Measurements from ENCODE around the gene C16orf89. TPM values are rescaled to one million over a fixed set of nuclear protein-coding genes. Genes with fewer than 3 reads are reported as not detected.
"Not testable (repeated sequence)": the region's sequence is repeated elsewhere in the genome, so short reads cannot be mapped to it uniquely, and the experiment has no call there.

C16orf89 gene
- polyA plus RNA-seq, 1 donor (not counting 4 experiments of a cell fraction or from before 2014, with no cell fraction given) = not detected

- FAIRE-seq = no peak
Observed at GRCh38 chr16:5108505-5109158, 42.9 kb upstream of the C16orf89 start.

GRCh38 chr16:5105039-5105438, 39.3 kb upstream of the C16orf89 start:
- H3K4me1 ChIP-seq (ENCODE audit: control insufficient read depth, extremely low read depth, insufficient read depth, low read length); dilution Hi-C loops (cut with MboI; ENCODE audit: extremely low pct_ligation_motif_present, low sequenced_read_pairs); H3K9ac ChIP-seq (ENCODE audit: control insufficient read depth, extremely low read depth, insufficient read depth, low read length); DNase-seq (ENCODE audit: low read depth, low spot score); H3K9me1 ChIP-seq (ENCODE audit: control insufficient read depth, extremely low read depth, insufficient read depth, low read length); H3K9me3 ChIP-seq (ENCODE audit: control insufficient read depth, low read depth, low read length); H3K4me3 ChIP-seq (ENCODE audit: control insufficient read depth in 2 of 3, extremely low read depth in 1 of 3, insufficient read depth in 2 of 3, low read depth in 1 of 3, low read length in 3 of 3); H3K27ac ChIP-seq (ENCODE audit: control insufficient read depth, insufficient read depth, low read length); H3K4me2 ChIP-seq (ENCODE audit: control insufficient read depth, extremely low read depth, insufficient read depth, low read depth, low read length); H3K27me3 ChIP-seq (ENCODE audit: control insufficient read depth, extremely low read depth, insufficient read depth, low read length); H3K36me3 ChIP-seq (ENCODE audit: control insufficient read depth in 2 of 2, extremely low read depth in 1 of 2, insufficient read depth in 2 of 2, low read length in 2 of 2); H2AFZ ChIP-seq (ENCODE audit: control insufficient read depth, low read length); H4K20me1 ChIP-seq (ENCODE audit: control insufficient read depth, extremely low read depth, insufficient read depth, low read length); H3K79me2 ChIP-seq (ENCODE audit: control insufficient read depth, insufficient read depth, low read length); FAIRE-seq: not testable (repeated sequence)

More at GRCh38 chr16:5108505-5109158, 42.9 kb upstream of the C16orf89 start:
- no peak overlapping the region for H2AFZ ChIP-seq (ENCODE audit: control insufficient read depth, low read length)
- H3K4me1 ChIP-seq (ENCODE audit: control insufficient read depth, extremely low read depth, insufficient read depth, low read length) = no peaks in the 10 kb centered on the region
- H3K9ac ChIP-seq (ENCODE audit: control insufficient read depth, extremely low read depth, insufficient read depth, low read length) = no peak overlapping the region
- no peak overlapping the region for H3K4me3 ChIP-seq (ENCODE audit: control insufficient read depth in 2 of 3, extremely low read depth in 1 of 3, insufficient read depth in 2 of 3, low read depth in 1 of 3, low read length in 3 of 3)
- no peaks in the 10 kb centered on the region for H3K36me3 ChIP-seq (ENCODE audit: control insufficient read depth in 2 of 2, extremely low read depth in 1 of 2, insufficient read depth in 2 of 2, low read length in 2 of 2)
- H4K20me1 ChIP-seq (ENCODE audit: control insufficient read depth, extremely low read depth, insufficient read depth, low read length) = no peaks in the 10 kb centered on the region
- no peak for TF ChIP-seq EZH2 (IDR thresholded peaks at IDR 0.05; ENCODE audit: low read length)
- no peak for TF ChIP-seq CTCF (optimal IDR thresholded peaks at IDR 0.05 in 1 of 3, IDR thresholded peaks at IDR 0.05 in 1 of 3, conservative IDR thresholded peaks at IDR 0.05 in 1 of 3; ENCODE audit: extremely low read depth in 1 of 3, insufficient read depth in 2 of 3, low read length in 3 of 3)
- H3K79me2 ChIP-seq (ENCODE audit: control insufficient read depth, insufficient read depth, low read length) = no peaks in the 10 kb centered on the region
- DNase-seq (ENCODE audit: low read depth, low spot score) = no peak
- H3K9me3 ChIP-seq (ENCODE audit: control insufficient read depth, low read depth, low read length) = no peaks in the 10 kb centered on the region
- no peak overlapping the region for H3K27ac ChIP-seq (ENCODE audit: control insufficient read depth, insufficient read depth, low read length)
- H3K4me2 ChIP-seq (ENCODE audit: control insufficient read depth, extremely low read depth, insufficient read depth, low read depth, low read length) = no peak overlapping the region
- H3K9me1 ChIP-seq (ENCODE audit: control insufficient read depth, extremely low read depth, insufficient read depth, low read length) = no peaks in the 10 kb centered on the region
- dilution Hi-C loops (cut with MboI; ENCODE audit: extremely low pct_ligation_motif_present, low sequenced_read_pairs) = no loop called here
- no peaks in the 10 kb centered on the region for H3K27me3 ChIP-seq (ENCODE audit: control insufficient read depth, extremely low read depth, insufficient read depth, low read length)

GRCh38 chr16:5103296-5104032, 37.7 kb upstream of the C16orf89 start:
- H3K36me3 ChIP-seq (ENCODE audit: control insufficient read depth in 2 of 2, extremely low read depth in 1 of 2, insufficient read depth in 2 of 2, low read length in 2 of 2); H2AFZ ChIP-seq (ENCODE audit: control insufficient read depth, low read length); H3K9me1 ChIP-seq (ENCODE audit: control insufficient read depth, extremely low read depth, insufficient read depth, low read length); H3K27ac ChIP-seq (ENCODE audit: control insufficient read depth, insufficient read depth, low read length); H3K9ac ChIP-seq (ENCODE audit: control insufficient read depth, extremely low read depth, insufficient read depth, low read length); H3K4me1 ChIP-seq (ENCODE audit: control insufficient read depth, extremely low read depth, insufficient read depth, low read length); dilution Hi-C loops (cut with MboI; ENCODE audit: extremely low pct_ligation_motif_present, low sequenced_read_pairs); H4K20me1 ChIP-seq (ENCODE audit: control insufficient read depth, extremely low read depth, insufficient read depth, low read length); H3K27me3 ChIP-seq (ENCODE audit: control insufficient read depth, extremely low read depth, insufficient read depth, low read length); FAIRE-seq; H3K4me3 ChIP-seq (ENCODE audit: control insufficient read depth in 2 of 3, extremely low read depth in 1 of 3, insufficient read depth in 2 of 3, low read depth in 1 of 3, low read length in 3 of 3); H3K79me2 ChIP-seq (ENCODE audit: control insufficient read depth, insufficient read depth, low read length); DNase-seq (ENCODE audit: low read depth, low spot score); H3K4me2 ChIP-seq (ENCODE audit: control insufficient read depth, extremely low read depth, insufficient read depth, low read depth, low read length); H3K9me3 ChIP-seq (ENCODE audit: control insufficient read depth, low read depth, low read length): not testable (repeated sequence)

- H3K27ac ChIP-seq (ENCODE audit: control insufficient read depth, insufficient read depth, low read length); H3K4me1 ChIP-seq (ENCODE audit: control insufficient read depth, extremely low read depth, insufficient read depth, low read length); H3K4me3 ChIP-seq (ENCODE audit: control insufficient read depth in 2 of 3, extremely low read depth in 1 of 3, insufficient read depth in 2 of 3, low read depth in 1 of 3, low read length in 3 of 3); H3K9me3 ChIP-seq (ENCODE audit: control insufficient read depth, low read depth, low read length); H2AFZ ChIP-seq (ENCODE audit: control insufficient read depth, low read length); H3K9ac ChIP-seq (ENCODE audit: control insufficient read depth, extremely low read depth, insufficient read depth, low read length); DNase-seq (ENCODE audit: low read depth, low spot score); H3K4me2 ChIP-seq (ENCODE audit: control insufficient read depth, extremely low read depth, insufficient read depth, low read depth, low read length); H3K9me1 ChIP-seq (ENCODE audit: control insufficient read depth, extremely low read depth, insufficient read depth, low read length); H3K36me3 ChIP-seq (ENCODE audit: control insufficient read depth in 2 of 2, extremely low read depth in 1 of 2, insufficient read depth in 2 of 2, low read length in 2 of 2); FAIRE-seq; H3K27me3 ChIP-seq (ENCODE audit: control insufficient read depth, extremely low read depth, insufficient read depth, low read length); H4K20me1 ChIP-seq (ENCODE audit: control insufficient read depth, extremely low read depth, insufficient read depth, low read length); H3K79me2 ChIP-seq (ENCODE audit: control insufficient read depth, insufficient read depth, low read length); dilution Hi-C loops (cut with MboI; ENCODE audit: extremely low pct_ligation_motif_present, low sequenced_read_pairs): not testable (repeated sequence)
Observed at GRCh38 chr16:5099174-5099573, 33.4 kb upstream of the C16orf89 start.
